GM06990 (cell line): ENCODE results near the gene KRTAP4-1.
"Not testable (repeated sequence)": the region's sequence is repeated elsewhere in the genome, so short reads cannot be mapped to it uniquely, and the experiment has no call there.

Experiments used
- DNase-seq: peaks from one replicate; pipeline ENCODE4 v3.0.0-alpha.2; 2011; ENCODE audit not compliant: insufficient read length; ENCODE audit errors: extremely low read depth
- H3K27me3 ChIP-seq: replicated peaks from 2 replicates; pipeline ENCODE4 v1.6.0; 2011; ENCODE audit warnings: low read length; ENCODE audit not compliant: control insufficient read depth, insufficient read depth
- H3K36me3 ChIP-seq: 2 replicates; pipeline ENCODE4 v1.5.1; 2011; ENCODE audit warnings: low read length; ENCODE audit not compliant: control insufficient read depth, insufficient read depth
- H3K4me3 ChIP-seq: replicated peaks from 2 replicates; pipeline ENCODE4 v1.5.1; 2011; ENCODE audit warnings: low read depth, mild to moderate bottlenecking, control low read depth, low read length
- TF ChIP-seq, protein P1 (sequence below): IDR thresholded peaks from 2 replicates; pipeline ENCODE4 v1.5.1; 2011; ENCODE audit warnings: low read length, control low read depth, mild to moderate bottlenecking, inconsistent platforms; ENCODE audit not compliant: insufficient read depth, poor library complexity, severe bottlenecking

The KRTAP4-1 gene

DNA sequence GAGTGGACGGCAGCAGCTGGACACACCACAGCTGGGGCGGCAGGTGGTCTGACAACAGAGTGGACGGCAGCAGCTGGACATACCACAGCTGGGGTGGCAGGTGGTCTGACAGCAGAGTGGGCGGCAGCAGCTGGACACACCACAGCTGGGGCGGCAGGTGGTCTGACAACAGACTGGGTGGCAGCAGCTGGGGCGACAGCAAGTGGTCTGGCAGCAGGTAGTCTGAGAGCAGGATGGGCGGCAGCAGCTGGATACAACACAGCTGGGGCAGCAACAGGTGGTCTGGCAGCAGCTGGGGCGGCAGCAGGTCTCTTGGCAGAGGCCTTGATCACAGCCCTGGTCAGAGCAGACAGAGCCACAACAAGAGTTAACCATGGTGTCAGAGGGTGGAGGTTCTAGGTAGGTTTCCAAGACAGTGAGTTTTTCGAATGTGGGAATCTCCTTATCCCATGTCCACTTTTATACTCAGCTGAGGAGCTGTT is at the start of gene KRTAP4-1:
Gene KRTAP4-1, minus strand, starts transcription at position 432 of the 482 bp plus-strand sequence. Its CDS starts 57 bp downstream, at position 375.
- Histone ChIP-seq H3K36me3 (no peaks in the 10 kb centered on the region), H3K4me3 (no peak within 1 kb of the TSS), H3K27me3 (no peaks in the 10 kb centered on the region; the same call in 1 of the 2 replicates)
- TF ChIP-seq, protein P1, sequence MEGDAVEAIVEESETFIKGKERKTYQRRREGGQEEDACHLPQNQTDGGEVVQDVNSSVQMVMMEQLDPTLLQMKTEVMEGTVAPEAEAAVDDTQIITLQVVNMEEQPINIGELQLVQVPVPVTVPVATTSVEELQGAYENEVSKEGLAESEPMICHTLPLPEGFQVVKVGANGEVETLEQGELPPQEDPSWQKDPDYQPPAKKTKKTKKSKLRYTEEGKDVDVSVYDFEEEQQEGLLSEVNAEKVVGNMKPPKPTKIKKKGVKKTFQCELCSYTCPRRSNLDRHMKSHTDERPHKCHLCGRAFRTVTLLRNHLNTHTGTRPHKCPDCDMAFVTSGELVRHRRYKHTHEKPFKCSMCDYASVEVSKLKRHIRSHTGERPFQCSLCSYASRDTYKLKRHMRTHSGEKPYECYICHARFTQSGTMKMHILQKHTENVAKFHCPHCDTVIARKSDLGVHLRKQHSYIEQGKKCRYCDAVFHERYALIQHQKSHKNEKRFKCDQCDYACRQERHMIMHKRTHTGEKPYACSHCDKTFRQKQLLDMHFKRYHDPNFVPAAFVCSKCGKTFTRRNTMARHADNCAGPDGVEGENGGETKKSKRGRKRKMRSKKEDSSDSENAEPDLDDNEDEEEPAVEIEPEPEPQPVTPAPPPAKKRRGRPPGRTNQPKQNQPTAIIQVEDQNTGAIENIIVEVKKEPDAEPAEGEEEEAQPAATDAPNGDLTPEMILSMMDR: no peak
- DNase-seq: no peak

DNA sequence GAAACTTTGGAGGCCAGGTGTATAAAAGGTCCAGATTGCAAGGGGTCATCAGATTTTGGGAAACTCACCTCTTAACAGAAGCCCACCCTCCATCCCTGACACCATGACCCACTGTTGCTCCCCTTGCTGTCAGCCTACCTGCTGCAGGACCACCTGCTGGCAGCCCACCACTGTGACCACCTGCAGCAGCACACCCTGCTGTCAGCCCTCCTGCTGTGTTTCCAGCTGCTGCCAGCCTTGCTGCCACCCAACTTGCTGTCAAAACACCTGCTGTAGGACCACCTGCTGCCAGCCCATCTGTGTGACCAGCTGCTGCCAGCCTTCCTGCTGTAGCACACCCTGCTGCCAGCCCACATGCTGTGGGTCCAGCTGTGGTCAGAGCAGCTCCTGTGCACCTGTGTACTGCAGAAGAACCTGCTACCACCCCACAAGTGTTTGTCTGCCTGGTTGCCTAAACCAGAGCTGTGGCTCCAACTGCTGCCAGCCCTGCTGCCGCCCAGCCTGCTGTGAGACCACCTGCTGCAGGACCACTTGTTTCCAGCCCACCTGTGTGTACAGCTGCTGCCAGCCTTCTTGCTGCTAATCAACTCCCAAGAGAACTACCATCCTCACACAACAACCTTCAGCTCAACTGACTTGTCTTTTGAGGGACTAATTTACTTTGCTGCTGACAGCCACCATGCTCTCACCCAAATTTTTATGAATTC is 47.8 kb upstream of the KRTAP4-1 start, which contains the start of gene KRTAP9-3:
Gene KRTAP9-3, plus strand, starts transcription at position 51 of the 707 bp plus-strand sequence. Its CDS starts 53 bp downstream, at position 104.
- not testable (repeated sequence) for H3K4me3 ChIP-seq, DNase-seq, H3K36me3 ChIP-seq, H3K27me3 ChIP-seq

DNA sequence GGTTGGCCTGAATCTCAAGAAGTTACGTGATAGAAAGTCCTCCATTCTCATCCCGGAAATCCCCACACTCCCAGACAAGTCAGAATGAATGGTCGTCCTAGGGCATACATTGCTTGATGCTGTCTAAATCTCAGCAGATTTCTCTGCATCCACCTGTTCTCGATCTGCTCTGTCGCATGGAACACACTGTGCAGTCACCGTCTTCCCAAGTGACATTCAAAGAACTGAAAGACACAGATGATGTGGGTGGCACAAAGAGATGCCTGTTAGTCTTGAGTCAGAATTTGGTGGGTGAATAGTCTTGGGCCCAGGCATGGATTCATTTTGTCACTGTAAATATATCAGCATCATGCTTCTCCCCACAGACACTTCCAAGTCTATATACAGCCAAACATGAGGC is 47.0 kb upstream of the KRTAP4-1 start:
- no peak overlapping the region for H3K4me3 ChIP-seq
- DNase-seq: no peak
- TF ChIP-seq, protein P1: no peak
- no peaks in the 10 kb centered on the region for H3K36me3 ChIP-seq
- no peaks in the 10 kb centered on the region for H3K27me3 ChIP-seq

DNA sequence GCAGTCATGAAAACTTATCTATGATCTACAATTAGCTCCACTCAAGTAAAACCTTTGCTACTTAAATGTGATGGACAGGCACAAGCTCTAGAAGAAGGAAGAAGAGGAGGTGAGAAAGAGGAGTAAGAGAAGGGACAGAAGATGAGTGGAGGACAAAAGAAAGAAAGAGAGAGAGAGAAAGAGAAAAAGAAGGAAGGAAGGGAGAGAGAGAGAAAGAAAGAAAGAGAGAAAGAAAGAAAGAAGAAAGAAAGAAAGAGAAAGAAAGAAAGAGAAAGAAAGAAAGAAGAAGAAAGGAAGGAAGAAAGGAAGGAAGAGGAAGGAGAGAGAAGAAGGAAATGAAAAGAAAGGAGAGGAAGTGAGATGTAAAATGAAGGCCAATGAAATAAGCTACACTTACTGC is 45.4 kb upstream of the KRTAP4-1 start:
- DNase-seq: no peak
- TF ChIP-seq, protein P1: no peak
- Histone ChIP-seq H3K27me3 (no peaks in the 10 kb centered on the region), H3K4me3 (no peak overlapping the region), H3K36me3 (no peaks in the 10 kb centered on the region)

DNA sequence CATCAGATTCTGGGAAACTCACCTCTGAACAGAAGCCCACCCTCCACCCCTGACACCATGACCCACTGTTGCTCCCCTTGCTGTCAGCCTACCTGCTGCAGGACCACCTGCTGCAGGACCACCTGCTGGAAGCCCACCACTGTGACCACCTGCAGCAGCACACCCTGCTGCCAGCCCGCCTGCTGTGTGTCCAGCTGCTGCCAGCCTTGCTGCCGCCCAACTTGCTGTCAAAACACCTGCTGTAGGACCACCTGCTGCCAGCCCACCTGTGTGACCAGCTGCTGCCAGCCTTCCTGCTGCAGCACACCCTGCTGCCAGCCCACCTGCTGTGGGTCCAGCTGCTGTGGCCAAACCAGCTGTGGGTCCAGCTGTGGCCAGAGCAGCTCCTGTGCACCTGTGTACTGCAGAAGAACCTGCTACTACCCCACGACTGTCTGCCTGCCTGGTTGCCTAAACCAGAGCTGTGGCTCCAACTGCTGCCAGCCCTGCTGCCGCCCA is 41.9 kb upstream of the KRTAP4-1 start, which contains the start of gene KRTAP9-2:
Gene KRTAP9-2, plus strand, starts transcription at position 51 of the 498 bp plus-strand sequence. Its CDS starts 7 bp downstream, at position 58.
- not testable (repeated sequence) for DNase-seq, H3K4me3 ChIP-seq, H3K36me3 ChIP-seq, H3K27me3 ChIP-seq

DNA sequence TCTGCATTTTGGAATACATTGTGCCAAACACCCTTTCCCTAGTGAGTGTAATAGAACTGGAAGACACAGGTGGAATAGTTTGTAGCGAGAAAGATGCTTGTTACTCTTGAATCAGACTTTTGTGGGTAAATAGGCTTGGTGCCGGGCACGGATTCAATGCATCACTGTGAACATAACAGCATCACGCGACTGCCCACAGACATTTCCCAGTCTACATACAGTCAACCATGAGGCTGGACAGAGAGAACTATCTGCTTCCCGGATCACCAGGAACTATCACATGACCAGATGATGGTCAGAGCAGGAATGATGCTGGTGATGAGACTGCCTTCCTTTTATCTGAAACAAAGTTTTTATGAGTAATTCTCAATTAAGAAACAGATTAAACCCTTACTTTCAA is 41.3 kb upstream of the KRTAP4-1 start:
- Histone ChIP-seq H3K27me3 (no peaks in the 10 kb centered on the region), H3K4me3 (no peak overlapping the region), H3K36me3 (no peaks in the 10 kb centered on the region)
- TF ChIP-seq, protein P1: no peak
- DNase-seq: no peak

DNA sequence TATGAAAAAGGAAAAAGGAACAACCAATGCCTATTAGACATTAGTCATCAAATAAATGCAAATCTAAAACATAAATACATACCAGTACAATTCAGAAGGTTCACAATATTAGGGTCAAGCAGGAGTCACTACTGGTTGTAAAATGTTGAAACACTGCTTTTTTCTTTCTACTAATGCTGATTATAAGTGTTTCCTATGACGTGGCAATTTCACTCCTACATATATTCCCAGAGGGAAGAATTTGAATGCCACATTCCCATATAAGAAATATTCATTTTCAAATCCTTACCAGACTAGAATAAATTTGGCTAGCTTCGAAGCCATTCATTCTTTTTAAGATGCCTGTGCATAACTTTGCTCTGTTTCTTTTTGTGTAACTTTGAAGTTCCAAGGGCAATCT is 39.1 kb upstream of the KRTAP4-1 start:
- DNase-seq: no peak
- TF ChIP-seq, protein P1: no peak
- no peaks in the 10 kb centered on the region for H3K27me3 ChIP-seq
- no peak overlapping the region for H3K4me3 ChIP-seq
- H3K36me3 ChIP-seq: no peaks in the 10 kb centered on the region
